T-cell (primary cell): Measurements from ENCODE around the gene DNAJC15. TPM values are rescaled to one million over a fixed set of nuclear protein-coding genes. Genes with fewer than 3 reads are reported as not detected.

ENCODE experiments used
- ATAC-seq, 4 experiments: fragments of 200-7000 bp in 3 of 4; fragments of 150-1000 bp in 1 of 4; cut with Tn5 transposase; replicated peaks in 1 of 4; 1 replicate in 3 of 4; 2 replicates in 1 of 4; pipeline ENCODE4 v1.10.0; 2021; ENCODE audit warnings: moderate library complexity in 3 of 4, mild to moderate bottlenecking in 2 of 4, moderate number of reproducible peaks in 1 of 4
- CTCF ChIA-PET, 2 donors: fragments of 300-600 bp; sonication (Branson Sonifier 250); formaldehyde crosslinking; loops; one replicate each; lab custom pipeline; 2022; ENCODE audit warnings: antibody characterized with exemption in 2 of 2; lab: Charles Lee
- POLR2A ChIA-PET, 2 donors: fragments of 300-600 bp; sonication (Branson Sonifier 250); formaldehyde crosslinking; loops; one replicate each; lab custom pipeline; 2022; ENCODE audit warnings: antibody characterized with exemption in 2 of 2; lab: Charles Lee
- DNase-seq, 35 experiments: peaks; one replicate each; pipeline versions ENCODE4 v3.0.0 to v3.0.0-alpha.2; 2013 to 2023
- H3K27ac ChIP-seq: one replicate; pipeline ENCODE4 v1.5.1; 2013; ENCODE audit warnings: low read length
- H3K27me3 ChIP-seq, 2 experiments: replicated peaks in 1 of 2; 1 replicate in 1 of 2; 2 replicates in 1 of 2; pipeline versions ENCODE4 v1.6.1 to v1.7.0; 2013; ENCODE audit warnings: low read length in 1 of 2, mixed read lengths in 1 of 2; ENCODE audit not compliant: control insufficient read depth in 2 of 2, insufficient read depth in 2 of 2; ENCODE audit errors: extremely low read depth in 1 of 2
- H3K36me3 ChIP-seq, 2 donors: 1 replicate in 1 of 2; 2 replicates in 1 of 2; pipeline versions ENCODE4 v1.6.1 to v1.7.0; 2013; ENCODE audit warnings: low read length in 1 of 2; ENCODE audit not compliant: control insufficient read depth in 2 of 2, insufficient read depth in 1 of 2; ENCODE audit errors: extremely low read depth in 1 of 2
- H3K4me1 ChIP-seq, 2 experiments: 1 replicate in 1 of 2; 2 replicates in 1 of 2; pipeline versions ENCODE4 v1.6.1 to v1.7.0; 2013; ENCODE audit warnings: low read length in 2 of 2, mixed read lengths in 1 of 2; ENCODE audit not compliant: insufficient read depth in 2 of 2, control insufficient read depth in 1 of 2; ENCODE audit errors: extremely low read depth in 1 of 2
- H3K4me3 ChIP-seq, 2 donors: 1 replicate in 1 of 2; 2 replicates in 1 of 2; pipeline versions ENCODE4 v1.5.1 to v1.7.0; 2013; ENCODE audit warnings: mild to moderate bottlenecking in 2 of 2, low read length in 1 of 2, moderate library complexity in 1 of 2; ENCODE audit not compliant: control insufficient read depth in 1 of 2; ENCODE audit errors: extremely low read depth in 1 of 2
- H3K9me3 ChIP-seq: 2 replicates; pipeline ENCODE4 v1.7.0; 2013
- H3K27ac Mint-ChIP-seq, 2 donors: one replicate each; pipeline ENCODE4 v1.8.0; 2020 to 2021; ENCODE audit warnings: mild to moderate bottlenecking in 2 of 2, mixed read lengths in 2 of 2
- H3K27me3 Mint-ChIP-seq, 2 donors: one replicate each; pipeline ENCODE4 v1.8.0; 2021 to 2022; ENCODE audit warnings: mixed read lengths in 2 of 2
- H3K36me3 Mint-ChIP-seq: one replicate; pipeline ENCODE4 v1.8.0; 2021; ENCODE audit warnings: mixed read lengths
- H3K4me1 Mint-ChIP-seq, 3 donors: one replicate each; pipeline ENCODE4 v1.8.0; 2020 to 2022; ENCODE audit warnings: mixed read lengths in 3 of 3, mild to moderate bottlenecking in 1 of 3
- H3K4me3 Mint-ChIP-seq, 3 donors: one replicate each; pipeline ENCODE4 v1.8.0; 2020 to 2022; ENCODE audit warnings: mild to moderate bottlenecking in 3 of 3, mixed read lengths in 3 of 3, moderate library complexity in 3 of 3
- H3K9me3 Mint-ChIP-seq, 3 donors: one replicate each; pipeline ENCODE4 v1.8.0; 2020 to 2022; ENCODE audit warnings: mixed read lengths in 3 of 3
- WGBS: methylation state at CpG from one replicate; pipeline ENCODE4 v1.1.5; 2013; ENCODE audit warnings: missing lambda C conversion rate; ENCODE audit not compliant: insufficient coverage; 5-methylcytosine and 5-hydroxymethylcytosine counted together
- total RNA-seq, 35 experiments: library from RNA in 6 of 35; stranded (reverse) in 6 of 35; fragments of 120-200 nt in 1 of 35; gene quantifications; one replicate each; pipeline versions ENCODE4 v1.2.1 to v1.2.4 and lab custom pipeline; 2013 to 2026

The DNAJC15 gene
- total RNA-seq, 5 donors from 2014 or later (not counting 1 experiment from before 2014, with no cell fraction given), result 4.4 to 10.8 (median 8.5) TPM

GRCh38 chr13:43136920-43137575, 113.7 kb downstream of the DNAJC15 start:
- peaks cover 4 to 11% of the 10 kb centered on the region in 2 donors for H3K27me3 Mint-ChIP-seq
- peaks cover 0 to 22% of the 10 kb centered on the region in 2 experiments for H3K27me3 ChIP-seq
- H3K27ac Mint-ChIP-seq, result no peak overlapping the region
- CTCF ChIA-PET, result interaction anchor here in 1 of 2 donors (0.5 kb wide), 1 partner anchor 696 kb away, joined by 3 read pairs; no protein-coding TSS in a partner anchor
- H3K9me3 Mint-ChIP-seq, result no peaks in the 10 kb centered on the region
- ATAC-seq (no peak), DNase-seq (no peak)
- H3K27ac ChIP-seq, result no peak overlapping the region
- H3K4me3 ChIP-seq, result no peak overlapping the region
- no peaks in the 10 kb centered on the region for H3K36me3 ChIP-seq
- POLR2A ChIA-PET, result no interaction called here
- no peak overlapping the region for H3K4me3 Mint-ChIP-seq
- H3K4me1 Mint-ChIP-seq, result no peaks in the 10 kb centered on the region
- WGBS, result 100% methylated on average over 3 of the region's 7 CpGs
- H3K36me3 Mint-ChIP-seq, result no peaks in the 10 kb centered on the region
- H3K9me3 ChIP-seq, result no peaks in the 10 kb centered on the region
- no peaks in the 10 kb centered on the region for H3K4me1 ChIP-seq

GRCh38 chr13:43139211-43139610, 115.8 kb downstream of the DNAJC15 start:
- Histone ChIP-seq H3K36me3 (no peaks in the 10 kb centered on the region), H3K27ac (no peak overlapping the region), H3K27me3 (peaks cover 0 to 11% of the 10 kb centered on the region in 2 experiments), H3K9me3 (no peaks in the 10 kb centered on the region), H3K4me1 (no peaks in the 10 kb centered on the region), H3K4me3 (no peak overlapping the region)
- Mint-ChIP-seq H3K4me1 (no peaks in the 10 kb centered on the region), H3K36me3 (no peaks in the 10 kb centered on the region), H3K27ac (no peak overlapping the region), H3K27me3 (peaks cover 4 to 7% of the 10 kb centered on the region in 2 donors), H3K9me3 (no peaks in the 10 kb centered on the region), H3K4me3 (no peak overlapping the region)
- DNase-seq (no peak), ATAC-seq (no peak)
- CTCF ChIA-PET, result no interaction called here
- WGBS, result no CpG with 5 or more reads among the region's 2 CpGs
- POLR2A ChIA-PET, result no interaction called here

DNA sequence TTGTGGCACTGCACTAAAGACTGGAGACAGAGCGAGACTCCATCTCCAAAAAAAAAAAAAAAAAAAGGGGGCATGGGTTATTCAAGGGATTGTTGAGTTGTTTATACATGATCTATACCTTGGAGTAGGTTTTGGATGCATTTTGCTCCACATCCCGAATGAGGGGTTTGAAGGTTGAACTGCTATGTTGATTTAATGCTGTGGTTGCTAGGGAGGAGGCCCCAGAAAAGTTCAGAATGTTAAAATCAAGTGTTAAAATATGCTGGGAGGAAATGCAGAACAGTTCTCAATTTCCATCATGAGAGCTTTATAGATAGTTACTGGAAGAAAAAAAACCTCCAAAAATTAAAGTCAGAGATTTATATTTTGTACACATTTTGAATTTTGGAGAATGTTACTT, 116.5 kb downstream of the DNAJC15 start:
- no peak for ATAC-seq
- Mint-ChIP-seq H3K9me3 (no peaks in the 10 kb centered on the region), H3K4me1 (no peaks in the 10 kb centered on the region), H3K4me3 (no peak overlapping the region), H3K36me3 (no peaks in the 10 kb centered on the region), H3K27me3 (peaks cover 4 to 7% of the 10 kb centered on the region in 2 donors), H3K27ac (no peak overlapping the region)
- H3K36me3 ChIP-seq, result no peaks in the 10 kb centered on the region
- ChIA-PET POLR2A (no interaction called here), CTCF (no interaction called here)
- H3K4me3 ChIP-seq, result no peak overlapping the region
- peaks cover 0 to 11% of the 10 kb centered on the region in 2 experiments for H3K27me3 ChIP-seq
- WGBS, result 43% methylated on average over 1 of the region's 2 CpGs
- DNase-seq, result no peak
- H3K27ac ChIP-seq, result no peak overlapping the region
- H3K4me1 ChIP-seq, result no peaks in the 10 kb centered on the region
- H3K9me3 ChIP-seq, result no peaks in the 10 kb centered on the region

- no peak overlapping the region for H3K27ac Mint-ChIP-seq
- H3K4me1 Mint-ChIP-seq, result no peaks in the 10 kb centered on the region
- no CpG with 5 or more reads among the region's 1 CpG for WGBS
- no peaks in the 10 kb centered on the region for H3K36me3 Mint-ChIP-seq
- no peak for ATAC-seq
- H3K36me3 ChIP-seq, result no peaks in the 10 kb centered on the region
- H3K27ac ChIP-seq, result no peak overlapping the region
- H3K9me3 Mint-ChIP-seq, result no peaks in the 10 kb centered on the region
- no peak overlapping the region for H3K4me3 ChIP-seq
- no peaks in the 10 kb centered on the region for H3K4me1 ChIP-seq
- H3K4me3 Mint-ChIP-seq, result no peak overlapping the region
- ChIA-PET CTCF (no interaction called here), POLR2A (no interaction called here)
- H3K27me3 Mint-ChIP-seq, result peaks cover 0 to 5% of the 10 kb centered on the region in 2 donors
- peaks cover 0 to 11% of the 10 kb centered on the region in 2 experiments for H3K27me3 ChIP-seq
- no peaks in the 10 kb centered on the region for H3K9me3 ChIP-seq
- DNase-seq, result no peak
Observed at GRCh38 chr13:43140985-43141384, 117.6 kb downstream of the DNAJC15 start.

- ChIA-PET POLR2A (no interaction called here), CTCF (no interaction called here)
- H3K36me3 Mint-ChIP-seq, result no peaks in the 10 kb centered on the region
- ATAC-seq, result no peak
- H3K4me1 ChIP-seq, result no peaks in the 10 kb centered on the region
- H3K36me3 ChIP-seq, result no peaks in the 10 kb centered on the region
- H3K27me3 ChIP-seq, result peaks cover 0 to 7% of the 10 kb centered on the region in 2 experiments
- no peaks in the 10 kb centered on the region for H3K4me1 Mint-ChIP-seq
- no peak overlapping the region for H3K4me3 Mint-ChIP-seq
- no peak overlapping the region for H3K27ac ChIP-seq
- no peak overlapping the region for H3K4me3 ChIP-seq
- WGBS, result 100% methylated on average over 2 of the region's 4 CpGs
- no peaks in the 10 kb centered on the region for H3K9me3 ChIP-seq
- DNase-seq, result no peak
- H3K27ac Mint-ChIP-seq, result no peak overlapping the region
- H3K9me3 Mint-ChIP-seq, result no peaks in the 10 kb centered on the region
- H3K27me3 Mint-ChIP-seq, result peaks cover 1 to 7% of the 10 kb centered on the region in 2 donors
Observed at GRCh38 chr13:43141685-43142084, 118.3 kb downstream of the DNAJC15 start.

- no peaks in the 10 kb centered on the region for H3K9me3 Mint-ChIP-seq
- ChIA-PET POLR2A (no interaction called here), CTCF (no interaction called here)
- no peaks in the 10 kb centered on the region for H3K36me3 ChIP-seq
- no CpG with 5 or more reads among the region's 3 CpGs for WGBS
- H3K36me3 Mint-ChIP-seq, result no peaks in the 10 kb centered on the region
- H3K27me3 Mint-ChIP-seq, result peaks cover 8% of the 10 kb centered on the region in 2 donors
- H3K27me3 ChIP-seq, result peaks cover 0 to 4% of the 10 kb centered on the region in 2 experiments
- H3K4me3 ChIP-seq, result no peak overlapping the region
- H3K27ac Mint-ChIP-seq, result no peak overlapping the region
- ATAC-seq (no peak), DNase-seq (no peak)
- no peaks in the 10 kb centered on the region for H3K9me3 ChIP-seq
- H3K27ac ChIP-seq, result no peak overlapping the region
- H3K4me1 Mint-ChIP-seq, result no peaks in the 10 kb centered on the region
- no peaks in the 10 kb centered on the region for H3K4me1 ChIP-seq
- H3K4me3 Mint-ChIP-seq, result no peak overlapping the region
Observed at GRCh38 chr13:43143591-43143990, 120.2 kb downstream of the DNAJC15 start.
